MCF 10A (cell line): Measurements from ENCODE around the gene HOXB8. TPM values are rescaled to one million over a fixed set of nuclear protein-coding genes. Genes with fewer than 3 reads are reported as not detected.

ENCODE experiments used
- BruUV-seq: library from RNA; stranded (reverse); fragments of 400-500 nt; replicated peaks from 2 replicates; lab custom pipeline; 2021; lab: Mats Ljungman, UMichigan
- CTCF ChIA-PET: fragments of 300-600 bp; sonication (Branson Sonifier 250); formaldehyde crosslinking; extraction: SDS; loops from one replicate; lab custom pipeline; 2021; ENCODE audit warnings: antibody characterized with exemption, inconsistent platforms; lab: Yijun Ruan, JAX
- POLR2A ChIA-PET: fragments of 300-600, 350-650 bp; sonication (Branson Sonifier 250); formaldehyde crosslinking; extraction: SDS; loops from one replicate; lab custom pipeline; 2020; ENCODE audit warnings: antibody characterized with exemption, inconsistent platforms; lab: Yijun Ruan, JAX
- DNase-seq: peaks from one replicate; pipeline ENCODE4 v3.0.0-alpha.2; 2018; ENCODE audit not compliant: unreplicated experiment
- H3K27ac Mint-ChIP-seq: one replicate; pipeline ENCODE4 v1.8.0; 2022; ENCODE audit warnings: mild to moderate bottlenecking, low read depth, mixed read lengths; ENCODE audit not compliant: unreplicated experiment
- H3K27me3 Mint-ChIP-seq: one replicate; pipeline ENCODE4 v1.8.0; 2022; ENCODE audit warnings: mixed read lengths; ENCODE audit not compliant: insufficient read depth, unreplicated experiment
- H3K36me3 Mint-ChIP-seq: one replicate; pipeline ENCODE4 v1.8.0; 2022; ENCODE audit warnings: mild to moderate bottlenecking, moderate library complexity, mixed read lengths; ENCODE audit not compliant: insufficient read depth, unreplicated experiment
- H3K4me1 Mint-ChIP-seq: one replicate; pipeline ENCODE4 v1.8.0; 2022; ENCODE audit warnings: mixed read lengths; ENCODE audit not compliant: insufficient read depth, unreplicated experiment
- H3K4me3 Mint-ChIP-seq: one replicate; pipeline ENCODE4 v1.8.0; 2022; ENCODE audit warnings: mild to moderate bottlenecking, moderate library complexity, mixed read lengths; ENCODE audit not compliant: unreplicated experiment
- H3K9me3 Mint-ChIP-seq: one replicate; pipeline ENCODE4 v1.8.0; 2022; ENCODE audit warnings: mixed read lengths; ENCODE audit not compliant: unreplicated experiment
- CTCF ChIP-seq: fragments of 200-600 bp; IDR thresholded peaks from one replicate; pipeline ENCODE4 v1.8.0; 2022; ENCODE audit warnings: antibody characterized with exemption, mild to moderate bottlenecking; ENCODE audit not compliant: unreplicated experiment
- intact Hi-C: fragments of 100-400 bp; cut with micrococcal nuclease; formaldehyde crosslinking; loops from 2 replicates; pipeline ENCODE4 v1.14.1; 2022
- total RNA-seq: library from RNA; stranded (reverse); gene quantifications from 2 replicates; pipeline ENCODE4 v1.2.3, GENCODE V29; 2022

Gene HOXB8
- total RNA-seq, 1 experiment from 2014 or later: not detected

- H3K4me3 Mint-ChIP-seq: no peak overlapping the region
- ChIA-PET CTCF (no interaction called here), POLR2A (no interaction called here)
- no TSS peak for BruUV-seq
- no peaks in the 10 kb centered on the region for H3K36me3 Mint-ChIP-seq
- intact Hi-C loops: no loop called here
- no peaks in the 10 kb centered on the region for H3K4me1 Mint-ChIP-seq
- H3K27me3 Mint-ChIP-seq: no peaks in the 10 kb centered on the region
- H3K27ac Mint-ChIP-seq: no peak overlapping the region
- TF ChIP-seq CTCF: no peak
- H3K9me3 Mint-ChIP-seq: no peaks in the 10 kb centered on the region
- DNase-seq: no peak
These were observed 49.0 kb downstream of the HOXB8 start for GRCh38 chr17:48565925-48566710.

- ChIA-PET CTCF (no interaction called here), POLR2A (no interaction called here)
- intact Hi-C loops: no loop called here
- no peaks in the 10 kb centered on the region for H3K4me1 Mint-ChIP-seq
- BruUV-seq: no TSS peak
- H3K4me3 Mint-ChIP-seq: no peak overlapping the region
- TF ChIP-seq CTCF: no peak
- H3K36me3 Mint-ChIP-seq: no peaks in the 10 kb centered on the region
- no peak overlapping the region for H3K27ac Mint-ChIP-seq
- H3K27me3 Mint-ChIP-seq: no peaks in the 10 kb centered on the region
- H3K9me3 Mint-ChIP-seq: no peaks in the 10 kb centered on the region
- no peak for DNase-seq
These were observed 50.0 kb downstream of the HOXB8 start for GRCh38 chr17:48565022-48565554.

GRCh38 chr17:48564188-48565021 is 50.7 kb downstream of the HOXB8 start:
- CTCF ChIA-PET: interaction anchor here (0.7 kb wide), 1 partner anchor 228 kb away, joined by 3 read pairs; no protein-coding TSS in a partner anchor
- no TSS peak for BruUV-seq
- no peak overlapping the region for H3K27ac Mint-ChIP-seq
- no peaks in the 10 kb centered on the region for H3K36me3 Mint-ChIP-seq
- no peaks in the 10 kb centered on the region for H3K27me3 Mint-ChIP-seq
- H3K4me1 Mint-ChIP-seq: no peaks in the 10 kb centered on the region
- no peaks in the 10 kb centered on the region for H3K9me3 Mint-ChIP-seq
- H3K4me3 Mint-ChIP-seq: no peak overlapping the region
- DNase-seq: no peak
- POLR2A ChIA-PET: no interaction called here
- intact Hi-C loops: no loop called here
- no peak for TF ChIP-seq CTCF

- no TSS peak for BruUV-seq
- no peaks in the 10 kb centered on the region for H3K4me1 Mint-ChIP-seq
- intact Hi-C loops: no loop called here
- CTCF ChIA-PET: interaction anchor here (0.7 kb wide), 1 partner anchor 227 kb away, joined by 3 read pairs; no protein-coding TSS in a partner anchor
- DNase-seq: no peak
- POLR2A ChIA-PET: no interaction called here
- H3K27me3 Mint-ChIP-seq: peaks cover 4% of the 10 kb centered on the region
- H3K27ac Mint-ChIP-seq: no peak overlapping the region
- H3K36me3 Mint-ChIP-seq: no peaks in the 10 kb centered on the region
- TF ChIP-seq CTCF: no peak
- H3K9me3 Mint-ChIP-seq: no peaks in the 10 kb centered on the region
- no peak overlapping the region for H3K4me3 Mint-ChIP-seq
These were observed 51.3 kb downstream of the HOXB8 start for GRCh38 chr17:48563867-48564187.
